ENCODE measurements around the gene ZHX3. TPM values are rescaled to one million over a fixed set of nuclear protein-coding genes. Genes with fewer than 3 reads are reported as not detected.

The ZHX3 gene
- total RNA-seq, 1 donor from 2014 or later, result 34.5 TPM

DNA sequence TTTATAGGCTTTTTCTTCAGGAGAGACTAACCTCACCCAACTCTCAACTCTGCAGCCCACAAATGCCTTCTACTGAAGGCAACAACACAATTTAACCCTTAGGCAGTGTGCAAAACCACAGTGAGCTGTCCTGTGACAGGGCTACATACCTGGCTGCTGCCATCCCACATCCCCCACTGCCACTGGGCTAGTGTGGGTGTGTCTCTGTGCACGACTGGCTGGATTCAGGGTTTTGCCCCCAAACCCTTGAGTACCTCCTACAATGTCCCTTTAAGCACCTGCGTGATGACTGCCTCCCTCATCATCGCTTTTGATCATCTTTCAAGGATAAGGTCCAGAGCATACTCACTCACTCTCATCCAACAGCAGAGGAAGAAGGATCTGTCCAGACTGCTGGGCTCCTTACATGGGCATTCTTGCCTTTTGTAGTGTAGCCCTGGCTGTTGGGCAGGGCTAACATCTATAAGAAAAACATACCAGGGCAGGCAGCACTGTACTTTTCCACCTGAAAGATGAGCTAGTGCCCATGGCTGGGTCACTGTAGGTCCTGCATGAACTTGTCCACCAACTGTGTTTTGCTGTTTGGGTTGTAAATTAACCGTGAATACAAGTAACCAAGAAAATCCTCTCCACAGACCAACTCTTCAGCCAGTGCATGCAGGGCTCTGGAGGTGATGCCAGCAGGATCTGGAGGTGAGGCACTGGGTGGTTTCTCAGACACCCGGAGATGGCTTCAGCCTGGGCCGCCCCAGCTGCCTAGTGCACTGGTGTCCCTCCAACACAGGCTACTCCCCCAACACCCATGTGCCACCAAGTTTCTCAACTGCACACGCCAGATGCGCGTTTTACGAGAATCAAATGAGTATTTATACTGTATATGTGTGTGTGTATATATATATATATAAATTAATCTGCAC is 135.0 kb downstream of the ZHX3 start:
- peak; percentile 30 for DNase-seq
- Histone ChIP-seq H3K9me3 (no peaks in the 10 kb centered on the region), H3K4me1 (peaks cover 15% of the 10 kb centered on the region), H3K36me3 (peaks cover 24% of the 10 kb centered on the region), H3K27ac (no peak overlapping the region), H3K27me3 (ENCODE audit: low read depth) (no peaks in the 10 kb centered on the region), H3K4me3 (no peak overlapping the region)
- intact Hi-C loops (cut with DNase I), result no loop called here
- TF ChIP-seq CTCF (IDR thresholded peaks at IDR 0.05), result no peak
- ATAC-seq, result no peak

DNA sequence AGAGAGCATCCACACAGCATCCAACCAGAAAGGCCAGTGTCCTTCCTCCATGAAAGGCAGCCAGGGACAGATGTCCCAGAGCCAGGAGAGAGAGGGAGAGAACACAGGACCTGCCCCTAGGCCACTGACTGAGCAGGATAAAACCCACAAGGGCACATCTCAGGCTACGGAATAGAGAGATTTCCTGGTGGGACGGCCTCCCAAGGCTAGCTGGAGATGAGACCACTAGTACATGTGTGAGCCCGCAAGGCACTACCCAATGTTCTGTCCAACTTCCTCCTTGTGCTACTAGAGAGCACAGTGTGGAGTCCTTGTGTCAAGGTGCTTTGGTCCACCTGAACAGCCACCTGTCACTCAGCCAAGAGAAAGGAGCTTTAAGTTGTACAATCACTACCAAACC is 136.0 kb downstream of the ZHX3 start:
- intact Hi-C loops (cut with DNase I), result no loop called here
- Histone ChIP-seq H3K4me1 (peaks cover 20% of the 10 kb centered on the region), H3K27me3 (ENCODE audit: low read depth) (no peaks in the 10 kb centered on the region), H3K27ac (no peak overlapping the region), H3K36me3 (peaks cover 32% of the 10 kb centered on the region), H3K4me3 (no peak overlapping the region), H3K9me3 (no peaks in the 10 kb centered on the region)
- DNase-seq, result peak; percentile 9
- no peak for TF ChIP-seq CTCF (IDR thresholded peaks at IDR 0.05)
- ATAC-seq, result no peak

DNA sequence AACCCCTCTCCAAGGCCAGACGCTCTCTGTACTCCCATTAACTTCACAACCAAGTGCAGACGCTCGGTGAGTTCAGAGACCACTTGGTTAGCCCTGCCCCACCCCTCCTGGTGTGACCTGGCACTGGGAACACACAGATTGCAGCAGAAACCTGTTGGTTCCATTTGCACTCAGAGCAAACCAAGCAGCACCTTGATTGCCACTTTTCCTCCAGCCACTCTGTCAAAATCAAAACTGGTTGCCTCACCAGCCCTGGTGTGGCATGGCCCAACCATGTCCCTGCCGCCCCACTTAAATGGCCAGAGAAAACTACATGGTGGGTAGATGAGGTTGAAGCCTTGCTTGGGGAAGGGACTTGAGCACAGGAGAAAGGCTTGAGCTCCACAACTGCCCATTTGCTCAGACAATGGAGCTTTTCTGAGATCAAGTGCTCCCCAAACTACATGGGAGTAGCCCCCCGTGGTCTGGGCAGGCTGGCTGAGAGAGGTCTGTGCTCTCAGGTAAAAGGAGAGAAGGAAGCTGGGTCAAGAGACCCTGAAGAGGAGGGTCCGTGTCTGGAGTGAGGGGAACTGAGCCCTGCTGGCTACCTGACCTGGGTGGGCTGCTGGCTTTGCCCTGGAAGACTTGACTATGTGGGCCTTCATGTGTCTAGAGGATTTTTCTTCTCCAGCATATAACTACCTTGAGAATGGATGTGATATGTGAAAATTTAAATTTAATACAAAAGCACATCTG is 136.8 kb downstream of the ZHX3 start:
- Histone ChIP-seq H3K27me3 (ENCODE audit: low read depth) (no peaks in the 10 kb centered on the region), H3K9me3 (no peaks in the 10 kb centered on the region), H3K4me1 (peaks cover 22% of the 10 kb centered on the region), H3K4me3 (no peak overlapping the region), H3K36me3 (peaks cover 40% of the 10 kb centered on the region), H3K27ac (peak overlapping the region; percentile 15)
- intact Hi-C loops (cut with DNase I), result no loop called here
- DNase-seq, result peak; percentile 41
- peak; percentile 22 to 44 for ATAC-seq
- no peak for TF ChIP-seq CTCF (IDR thresholded peaks at IDR 0.05)

- peaks cover 44% of the 10 kb centered on the region for H3K36me3 ChIP-seq
- ATAC-seq, result no peak
- no peaks in the 10 kb centered on the region for H3K9me3 ChIP-seq
- H3K27ac ChIP-seq, result peak overlapping the region; percentile 36
- intact Hi-C loops (cut with DNase I), result no loop called here
- H3K4me3 ChIP-seq, result no peak overlapping the region
- no peaks in the 10 kb centered on the region for H3K27me3 ChIP-seq (ENCODE audit: low read depth)
- H3K4me1 ChIP-seq, result peaks cover 30% of the 10 kb centered on the region
- peak; percentile 35 for DNase-seq
- TF ChIP-seq CTCF (IDR thresholded peaks at IDR 0.05), result no peak
Measured at GRCh38 chr20:41179961-41180360, 137.6 kb downstream of the ZHX3 start.

DNA sequence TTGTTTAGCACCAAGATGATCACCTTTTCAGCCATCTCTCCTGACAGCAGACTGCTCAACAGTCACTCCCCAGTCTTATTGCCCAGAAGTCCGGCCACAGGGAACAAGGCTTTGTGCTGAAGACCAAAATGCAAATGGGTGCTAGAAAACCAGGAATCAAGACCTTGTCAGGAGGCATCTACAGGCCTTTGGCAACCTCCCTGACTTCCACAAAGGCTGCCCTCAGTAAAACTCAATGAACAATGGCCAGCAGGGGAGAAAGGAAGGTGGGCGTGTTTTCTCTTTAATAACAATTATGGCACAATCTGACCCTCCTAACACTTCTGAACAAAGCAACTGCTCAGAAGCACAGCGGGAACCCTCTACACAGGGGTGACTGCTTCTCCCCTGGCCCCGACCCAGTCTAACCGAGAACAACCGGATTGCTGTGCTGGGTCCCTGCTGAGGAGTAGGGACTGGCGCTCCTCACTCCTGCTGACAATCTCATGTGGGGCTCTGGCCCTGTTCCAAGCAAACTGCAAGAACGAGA is 138.6 kb downstream of the ZHX3 start:
- H3K4me1 ChIP-seq, result peaks cover 31% of the 10 kb centered on the region
- H3K4me3 ChIP-seq, result no peak overlapping the region
- H3K9me3 ChIP-seq, result no peaks in the 10 kb centered on the region
- TF ChIP-seq CTCF (IDR thresholded peaks at IDR 0.05), result no peak
- intact Hi-C loops (cut with DNase I), result no loop called here
- H3K27me3 ChIP-seq (ENCODE audit: low read depth), result no peaks in the 10 kb centered on the region
- peak overlapping the region; percentile 36 for H3K27ac ChIP-seq
- ATAC-seq (no peak), DNase-seq (peak; percentile 40)
- H3K36me3 ChIP-seq, result peaks cover 47% of the 10 kb centered on the region
